A549 (cell line): ENCODE measurements around the gene P4HA2.

Experiments
- CHD2 ChIP-seq: fragments of 150-350 bp; IDR thresholded peaks from 2 replicates; pipeline ENCODE4 v1.6.1; 2014; ENCODE audit warnings: low read length; ENCODE audit not compliant: partially characterized antibody
- EP300 ChIP-seq, 2 experiments: fragments of >200 bp; sonication (Bioruptor Twin); formaldehyde crosslinking; IDR thresholded peaks; 2 replicates in 1 of 2; 3 replicates in 1 of 2; pipeline ENCODE4 v1.6.1; 2016 to 2017
- ESRRA ChIP-seq: fragments of 150-350 bp; IDR thresholded peaks from 2 replicates; pipeline ENCODE4 v1.6.1; 2014; ENCODE audit warnings: mild to moderate bottlenecking, low read length, borderline replicate concordance
- JUNB ChIP-seq: fragments of >200 bp; sonication (Bioruptor Twin); formaldehyde crosslinking; IDR thresholded peaks from 2 replicates; pipeline ENCODE4 v1.6.1; 2016
- MAFK ChIP-seq: fragments of 450-650 bp; IDR thresholded peaks from 2 replicates; pipeline ENCODE4 v1.6.1; 2014; ENCODE audit not compliant: partially characterized antibody
- POLR2A ChIP-seq: IDR thresholded peaks from 2 replicates; pipeline ENCODE4 v1.6.1; 2012; ENCODE audit warnings: mild to moderate bottlenecking, low read length
- REST ChIP-seq: fragments of 200-600 bp; sonication (generic); IDR thresholded peaks from 2 replicates; pipeline ENCODE4 v1.6.1; 2016; ENCODE audit warnings: antibody characterized with exemption, mild to moderate bottlenecking, moderate library complexity
- RFX5 ChIP-seq: fragments of 450-650 bp; IDR thresholded peaks from 2 replicates; pipeline ENCODE4 v1.7.1; 2014; ENCODE audit warnings: antibody characterized with exemption, mild to moderate bottlenecking, moderate library complexity
- RNF2 ChIP-seq: fragments of 200-600 bp; sonication (generic); IDR thresholded peaks from 2 replicates; pipeline ENCODE4 v1.6.1; 2016; ENCODE audit warnings: low read depth, mild to moderate bottlenecking, antibody characterized with exemption, moderate library complexity, borderline replicate concordance
- TF ChIP-seq, protein P1 (sequence below): fragments of >200 bp; sonication (Bioruptor Twin); formaldehyde crosslinking; IDR thresholded peaks from 3 replicates; pipeline ENCODE4 v1.5.1; 2016

- TF ChIP-seq RFX5 = no peak
- TF ChIP-seq, protein P1, sequence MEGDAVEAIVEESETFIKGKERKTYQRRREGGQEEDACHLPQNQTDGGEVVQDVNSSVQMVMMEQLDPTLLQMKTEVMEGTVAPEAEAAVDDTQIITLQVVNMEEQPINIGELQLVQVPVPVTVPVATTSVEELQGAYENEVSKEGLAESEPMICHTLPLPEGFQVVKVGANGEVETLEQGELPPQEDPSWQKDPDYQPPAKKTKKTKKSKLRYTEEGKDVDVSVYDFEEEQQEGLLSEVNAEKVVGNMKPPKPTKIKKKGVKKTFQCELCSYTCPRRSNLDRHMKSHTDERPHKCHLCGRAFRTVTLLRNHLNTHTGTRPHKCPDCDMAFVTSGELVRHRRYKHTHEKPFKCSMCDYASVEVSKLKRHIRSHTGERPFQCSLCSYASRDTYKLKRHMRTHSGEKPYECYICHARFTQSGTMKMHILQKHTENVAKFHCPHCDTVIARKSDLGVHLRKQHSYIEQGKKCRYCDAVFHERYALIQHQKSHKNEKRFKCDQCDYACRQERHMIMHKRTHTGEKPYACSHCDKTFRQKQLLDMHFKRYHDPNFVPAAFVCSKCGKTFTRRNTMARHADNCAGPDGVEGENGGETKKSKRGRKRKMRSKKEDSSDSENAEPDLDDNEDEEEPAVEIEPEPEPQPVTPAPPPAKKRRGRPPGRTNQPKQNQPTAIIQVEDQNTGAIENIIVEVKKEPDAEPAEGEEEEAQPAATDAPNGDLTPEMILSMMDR = no peak
- TF ChIP-seq POLR2A = no peak
- no peak for TF ChIP-seq EP300 (IDR thresholded peaks at IDR 0.05)
- TF ChIP-seq RNF2 = no peak
- TF ChIP-seq CHD2 = no peak
- no peak for TF ChIP-seq JUNB
- TF ChIP-seq MAFK = no peak
- no peak for TF ChIP-seq ESRRA
- TF ChIP-seq REST = no peak
Measured at GRCh38 chr5:132213666-132214065, 14.0 kb downstream of the P4HA2 start.
